ENCODE data around the gene TMPRSS11D.

DNA sequence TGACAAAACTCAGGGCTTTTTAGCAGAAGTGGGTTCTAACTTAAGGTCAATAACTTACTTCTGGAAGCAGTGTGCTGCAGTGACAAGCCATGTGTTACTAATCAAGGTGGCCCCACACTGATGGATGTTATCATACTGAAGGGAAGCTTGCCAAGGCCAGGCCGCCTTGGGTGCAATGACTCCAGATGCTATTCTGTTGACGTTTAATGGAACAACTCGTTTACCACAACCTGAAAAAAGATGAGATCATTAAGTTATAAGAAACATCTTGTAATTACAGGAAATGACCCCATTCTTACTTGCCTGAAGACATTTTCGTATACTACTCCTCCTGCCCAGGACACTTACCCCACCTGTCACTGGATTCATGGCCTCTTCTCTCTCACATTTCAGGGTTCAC lies 38.9 kb upstream of the TMPRSS11D start:
- TF ChIP-seq POLR2AphosphoS5 (IDR thresholded peaks at IDR 0.05; ENCODE audit: low read depth), result no peak
- TF ChIP-seq, protein P1, sequence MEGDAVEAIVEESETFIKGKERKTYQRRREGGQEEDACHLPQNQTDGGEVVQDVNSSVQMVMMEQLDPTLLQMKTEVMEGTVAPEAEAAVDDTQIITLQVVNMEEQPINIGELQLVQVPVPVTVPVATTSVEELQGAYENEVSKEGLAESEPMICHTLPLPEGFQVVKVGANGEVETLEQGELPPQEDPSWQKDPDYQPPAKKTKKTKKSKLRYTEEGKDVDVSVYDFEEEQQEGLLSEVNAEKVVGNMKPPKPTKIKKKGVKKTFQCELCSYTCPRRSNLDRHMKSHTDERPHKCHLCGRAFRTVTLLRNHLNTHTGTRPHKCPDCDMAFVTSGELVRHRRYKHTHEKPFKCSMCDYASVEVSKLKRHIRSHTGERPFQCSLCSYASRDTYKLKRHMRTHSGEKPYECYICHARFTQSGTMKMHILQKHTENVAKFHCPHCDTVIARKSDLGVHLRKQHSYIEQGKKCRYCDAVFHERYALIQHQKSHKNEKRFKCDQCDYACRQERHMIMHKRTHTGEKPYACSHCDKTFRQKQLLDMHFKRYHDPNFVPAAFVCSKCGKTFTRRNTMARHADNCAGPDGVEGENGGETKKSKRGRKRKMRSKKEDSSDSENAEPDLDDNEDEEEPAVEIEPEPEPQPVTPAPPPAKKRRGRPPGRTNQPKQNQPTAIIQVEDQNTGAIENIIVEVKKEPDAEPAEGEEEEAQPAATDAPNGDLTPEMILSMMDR (IDR thresholded peaks at IDR 0.05; ENCODE audit: insufficient read depth, low read length), result no peak

Data from HL-60 (cell line).